Gastroesophageal sphincter (tissue), 4 donors: ENCODE results near the gene CYCS. TPM values are rescaled to one million over a fixed set of nuclear protein-coding genes. Genes with fewer than 3 reads are reported as not detected.
"Not testable (repeated sequence)": the region's sequence is repeated elsewhere in the genome, so short reads cannot be mapped to it uniquely, and the experiment has no call there.

ENCODE experiments used
- ATAC-seq: fragments of 150-250 bp; one replicate; pipeline ENCODE4 v1.9.1; 2016; ENCODE audit warnings: mild to moderate bottlenecking, moderate library complexity
- H3K27ac ChIP-seq, 4 donors: fragments of 200-600 bp; sonication (generic) in 3 of 4; 1 replicate in 3 of 4; 2 replicates in 1 of 4; pipeline ENCODE4 v1.5.1; 2016 to 2019
- H3K27me3 ChIP-seq: fragments of 200-600 bp; sonication (generic); one replicate; pipeline ENCODE4 v1.5.1; 2019
- H3K36me3 ChIP-seq, 2 donors: fragments of 200-600 bp; sonication (generic); one replicate each; pipeline ENCODE4 v1.5.1; 2019; ENCODE audit warnings: control low read depth in 1 of 2
- H3K4me1 ChIP-seq, 3 donors: fragments of 200-600 bp; sonication (generic); 1 replicate in 2 of 3; 2 replicates in 1 of 3; pipeline ENCODE4 v1.5.1; 2016 to 2019; ENCODE audit warnings: control low read depth in 2 of 3
- H3K4me3 ChIP-seq, 2 donors: fragments of 200-600 bp; sonication (generic); one replicate each; pipeline ENCODE4 v1.5.1; 2019; ENCODE audit warnings: mild to moderate bottlenecking in 1 of 2, moderate library complexity in 1 of 2
- H3K9me3 ChIP-seq, 3 donors: fragments of 200-600 bp; sonication (generic); one replicate each; pipeline ENCODE4 v1.5.1; 2017 to 2019; ENCODE audit warnings: control low read depth in 2 of 3
- EP300 ChIP-seq: sonication (generic); formaldehyde crosslinking; IDR thresholded peaks from one replicate; pipeline ENCODE4 v1.6.1; 2017; ENCODE audit warnings: antibody characterized with exemption, mild to moderate bottlenecking
- POLR2A ChIP-seq, 2 donors: fragments of 450-650 bp; IDR thresholded peaks; one replicate each; pipeline ENCODE4 v1.6.1; 2017; ENCODE audit warnings: antibody characterized with exemption in 2 of 2, mild to moderate bottlenecking in 2 of 2, moderate library complexity in 1 of 2
- POLR2AphosphoS5 ChIP-seq: sonication (generic); formaldehyde crosslinking; IDR thresholded peaks from one replicate; pipeline ENCODE4 v1.6.1; 2017; ENCODE audit warnings: antibody characterized with exemption
- WGBS, 2 donors: methylation state at CpG; one replicate each; pipeline ENCODE4 v1.1.5; 2018; ENCODE audit warnings: low coverage in 1 of 2; 5-methylcytosine and 5-hydroxymethylcytosine counted together
- total RNA-seq, 4 donors: library from RNA; depleted of rRNA; stranded (reverse); fragments of >200 nt; gene quantifications; one replicate each; pipeline ENCODE4 v1.1.0, GENCODE V29; 2016
- TF ChIP-seq, protein P1 (sequence below), 4 experiments: fragments of 200-600 bp in 2 of 4; fragments of 450-650 bp in 2 of 4; sonication (generic) in 1 of 4; IDR thresholded peaks; one replicate each; pipeline ENCODE4 v1.5.1; 2017 to 2019; ENCODE audit warnings: antibody characterized with exemption in 4 of 4, mild to moderate bottlenecking in 2 of 4, moderate library complexity in 2 of 4

Gene CYCS
- total RNA-seq, 4 donors from 2014 or later = 44.2 to 61.2 (median 48.5) TPM

DNA sequence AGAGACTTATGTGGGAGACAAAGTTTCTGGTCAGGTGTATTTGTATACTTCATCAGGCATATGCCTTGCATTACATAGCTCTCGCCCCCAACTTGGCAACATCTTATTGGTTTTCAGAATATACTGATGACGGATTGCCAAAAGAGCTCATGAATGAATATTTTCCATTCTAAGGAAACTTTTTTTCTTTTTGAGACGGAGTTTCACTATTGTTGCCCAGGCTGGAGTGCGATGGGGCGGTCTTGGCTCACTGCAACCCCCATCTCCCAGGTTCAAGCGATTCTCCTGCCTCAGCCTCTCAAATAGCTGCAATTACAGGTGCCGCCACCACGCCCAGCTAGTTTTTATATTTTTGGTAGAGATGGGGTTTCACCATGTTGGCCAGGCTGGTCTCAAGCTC is 6.0 kb downstream of the CYCS start:
- H3K4me3 ChIP-seq = no peak overlapping the region
- TF ChIP-seq EP300 = no peak
- no peak for TF ChIP-seq POLR2A (IDR thresholded peaks at IDR 0.05)
- TF ChIP-seq POLR2AphosphoS5 = no peak
- TF ChIP-seq, protein P1, sequence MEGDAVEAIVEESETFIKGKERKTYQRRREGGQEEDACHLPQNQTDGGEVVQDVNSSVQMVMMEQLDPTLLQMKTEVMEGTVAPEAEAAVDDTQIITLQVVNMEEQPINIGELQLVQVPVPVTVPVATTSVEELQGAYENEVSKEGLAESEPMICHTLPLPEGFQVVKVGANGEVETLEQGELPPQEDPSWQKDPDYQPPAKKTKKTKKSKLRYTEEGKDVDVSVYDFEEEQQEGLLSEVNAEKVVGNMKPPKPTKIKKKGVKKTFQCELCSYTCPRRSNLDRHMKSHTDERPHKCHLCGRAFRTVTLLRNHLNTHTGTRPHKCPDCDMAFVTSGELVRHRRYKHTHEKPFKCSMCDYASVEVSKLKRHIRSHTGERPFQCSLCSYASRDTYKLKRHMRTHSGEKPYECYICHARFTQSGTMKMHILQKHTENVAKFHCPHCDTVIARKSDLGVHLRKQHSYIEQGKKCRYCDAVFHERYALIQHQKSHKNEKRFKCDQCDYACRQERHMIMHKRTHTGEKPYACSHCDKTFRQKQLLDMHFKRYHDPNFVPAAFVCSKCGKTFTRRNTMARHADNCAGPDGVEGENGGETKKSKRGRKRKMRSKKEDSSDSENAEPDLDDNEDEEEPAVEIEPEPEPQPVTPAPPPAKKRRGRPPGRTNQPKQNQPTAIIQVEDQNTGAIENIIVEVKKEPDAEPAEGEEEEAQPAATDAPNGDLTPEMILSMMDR (IDR thresholded peaks at IDR 0.05) = no peak
- H3K36me3 ChIP-seq = peaks cover 0 to 43% of the 10 kb centered on the region in 2 donors
- no peak for ATAC-seq
- no peaks in the 10 kb centered on the region for H3K9me3 ChIP-seq
- H3K4me1 ChIP-seq = peaks cover 0 to 30% (median 4%) of the 10 kb centered on the region in 3 donors
- no peak overlapping the region for H3K27ac ChIP-seq
- WGBS, 2 donors = 74 to 84% methylated on average over 5 to 8 of the region's 8 CpGs
- no peaks in the 10 kb centered on the region for H3K27me3 ChIP-seq

DNA sequence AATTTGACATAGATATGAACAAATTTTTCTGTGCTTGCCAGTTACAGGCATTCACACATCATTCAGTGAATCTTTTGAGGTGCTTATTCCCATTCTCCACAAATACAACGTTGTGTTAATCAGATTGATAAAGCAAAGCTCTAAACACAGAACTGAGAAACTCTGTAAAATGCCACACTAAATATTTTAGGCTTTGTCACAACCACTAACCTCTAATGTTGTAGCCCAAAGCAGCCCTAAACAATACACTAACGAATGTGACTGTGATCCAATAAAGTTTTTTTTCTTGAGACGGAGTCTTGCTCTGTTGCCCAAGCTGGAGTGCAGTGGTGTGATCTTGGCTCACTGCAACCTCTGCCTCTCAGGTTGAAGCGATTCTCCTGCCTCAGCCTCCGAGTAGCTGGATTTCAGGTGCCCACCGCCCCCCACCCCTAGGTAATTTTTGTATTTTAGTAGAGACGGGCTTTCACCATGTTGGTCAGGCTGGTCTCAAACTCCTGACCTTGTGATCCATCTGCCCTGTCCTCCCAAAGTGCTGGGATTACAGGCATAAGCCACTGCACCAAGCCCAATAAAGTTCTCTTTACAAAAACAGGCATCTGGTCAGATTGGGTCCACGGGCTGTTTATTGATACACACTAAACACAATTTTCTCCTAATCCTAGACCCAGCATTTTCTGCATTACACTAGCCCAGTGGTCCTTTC is 6.9 kb downstream of the CYCS start:
- Histone ChIP-seq H3K36me3 (peaks cover 0 to 43% of the 10 kb centered on the region in 2 donors), H3K9me3 (no peaks in the 10 kb centered on the region), H3K4me1 (peaks cover 0 to 22% (median 0%) of the 10 kb centered on the region in 3 donors), H3K27me3 (no peaks in the 10 kb centered on the region), H3K4me3 (no peak overlapping the region), H3K27ac (no peak overlapping the region)
- TF ChIP-seq EP300 = no peak
- TF ChIP-seq, protein P1 (IDR thresholded peaks at IDR 0.05) = no peak
- TF ChIP-seq POLR2A (IDR thresholded peaks at IDR 0.05) = no peak
- TF ChIP-seq POLR2AphosphoS5 = no peak
- 73 to 78% methylated on average over 6 to 8 of the region's 8 CpGs for WGBS, 2 donors
- ATAC-seq = no peak

DNA sequence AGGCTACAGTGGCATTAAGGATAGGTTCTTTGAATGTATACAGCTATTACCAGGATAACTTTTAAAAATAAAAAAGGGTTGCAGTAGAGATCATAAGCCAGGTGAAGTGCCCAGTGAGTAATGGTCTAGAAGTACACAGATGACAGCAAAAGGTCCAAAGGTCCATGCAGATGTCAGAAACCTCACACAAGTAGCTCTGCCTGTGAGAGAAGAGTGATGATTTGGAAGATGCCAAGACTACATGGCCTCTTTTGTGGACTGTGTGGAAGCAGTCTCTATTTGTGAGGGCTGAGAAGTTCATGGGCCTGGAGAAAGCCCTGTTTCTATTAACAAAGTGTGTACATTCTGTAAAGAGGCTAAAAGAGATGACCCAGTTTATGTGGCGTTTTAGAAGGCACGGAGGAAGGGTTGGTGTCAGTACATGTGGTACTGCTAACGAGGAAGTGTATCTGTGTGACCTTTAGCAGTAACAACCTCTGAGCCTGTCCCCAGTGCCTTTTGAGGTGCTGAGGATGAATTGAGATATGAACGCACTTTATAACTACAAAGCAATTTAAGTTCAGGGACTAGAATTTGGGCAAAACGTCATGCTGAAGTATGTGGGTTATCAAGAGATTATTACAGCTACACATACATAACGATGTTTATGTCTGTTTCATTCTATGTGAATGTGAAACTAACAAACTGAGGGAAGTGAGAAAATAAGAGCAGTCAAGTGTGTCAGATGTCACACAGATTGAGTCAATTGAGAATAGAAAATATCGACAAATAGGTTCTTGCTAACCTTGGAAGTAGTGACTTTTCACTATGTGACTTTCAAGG is 7.6 kb downstream of the CYCS start:
- Histone ChIP-seq H3K4me1 (peaks cover 0 to 14% (median 0%) of the 10 kb centered on the region in 3 donors), H3K27ac (no peak overlapping the region), H3K36me3 (peaks cover 0 to 36% of the 10 kb centered on the region in 2 donors), H3K9me3 (no peaks in the 10 kb centered on the region), H3K27me3 (no peaks in the 10 kb centered on the region), H3K4me3 (no peak overlapping the region)
- TF ChIP-seq, protein P1 (IDR thresholded peaks at IDR 0.05) = no peak
- no peak for TF ChIP-seq POLR2A (IDR thresholded peaks at IDR 0.05)
- no peak for TF ChIP-seq POLR2AphosphoS5
- TF ChIP-seq EP300 = no peak
- WGBS, 2 donors = 36 to 62% methylated on average over 7 of the region's 7 CpGs
- no peak for ATAC-seq

DNA sequence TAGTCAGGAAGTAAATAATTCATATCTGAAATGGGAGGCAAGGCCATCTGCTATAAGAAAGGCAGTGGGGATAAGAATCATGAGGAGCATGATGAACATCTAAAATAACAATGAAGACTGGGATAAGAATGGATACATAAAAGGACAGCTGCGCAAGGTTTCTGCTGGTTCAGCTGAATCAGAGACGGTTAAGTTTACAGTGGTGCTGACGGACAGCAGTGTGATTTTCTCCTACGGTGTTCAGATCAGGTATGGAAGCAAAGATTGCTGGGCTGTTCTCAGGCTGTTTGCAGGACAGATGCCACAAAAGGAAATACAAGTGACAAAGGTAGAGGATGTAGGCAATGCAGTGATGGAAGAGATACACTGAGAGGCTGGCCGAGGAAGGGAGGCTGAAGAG is 8.4 kb downstream of the CYCS start:
- Histone ChIP-seq H3K36me3 (peaks cover 0 to 28% of the 10 kb centered on the region in 2 donors), H3K4me1 (peaks cover 0 to 14% (median 0%) of the 10 kb centered on the region in 3 donors), H3K27ac (no peak overlapping the region), H3K9me3 (no peaks in the 10 kb centered on the region), H3K4me3 (no peak overlapping the region), H3K27me3 (no peaks in the 10 kb centered on the region)
- WGBS, 2 donors = 59 to 69% methylated on average over 5 of the region's 5 CpGs
- no peak for ATAC-seq
- TF ChIP-seq POLR2AphosphoS5 (no peak), POLR2A (IDR thresholded peaks at IDR 0.05) (no peak), EP300 (no peak)
- TF ChIP-seq, protein P1 (IDR thresholded peaks at IDR 0.05) = no peak

DNA sequence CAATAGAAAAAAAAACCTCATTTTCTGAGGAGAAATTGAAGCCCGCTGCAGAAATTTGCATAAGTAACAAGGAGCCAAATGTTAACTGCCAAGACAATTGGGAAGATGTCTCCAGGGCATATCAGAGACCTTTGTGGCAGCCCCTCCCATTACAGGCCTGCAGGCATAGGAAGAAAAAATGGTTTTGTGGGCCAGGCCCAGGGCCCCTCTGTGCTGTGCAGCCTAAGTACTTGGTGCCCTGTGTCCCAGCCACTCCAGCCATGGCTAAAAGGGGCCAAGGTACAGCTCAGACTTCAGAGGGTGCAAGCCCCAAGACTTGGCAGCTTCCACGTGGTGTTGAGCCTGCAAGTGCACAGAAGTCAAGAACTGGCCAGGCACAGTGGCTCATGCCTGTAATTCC is 14.5 kb downstream of the CYCS start:
- not testable (repeated sequence) for H3K36me3 ChIP-seq, H3K4me1 ChIP-seq, H3K27ac ChIP-seq, ATAC-seq, H3K9me3 ChIP-seq, H3K27me3 ChIP-seq, H3K4me3 ChIP-seq
- WGBS, 2 donors = 89 to 100% methylated on average over 1 of the region's 2 CpGs
